Measurements from ENCODE around the gene ABHD16A. TPM values are rescaled to one million over a fixed set of nuclear protein-coding genes. Genes with fewer than 3 reads are reported as not detected.

Gene ABHD16A
- total RNA-seq, 1 experiment from 2014 or later = 47.2 TPM

GRCh38 chr6:31658158-31658688 is 44.9 kb downstream of the ABHD16A start:
- CTCF ChIA-PET = no interaction called here
- Histone ChIP-seq H3K27me3 (ENCODE audit: control insufficient read depth, insufficient read depth, low read length) (no peaks in the 10 kb centered on the region), H3K9me3 (ENCODE audit: control insufficient read depth, insufficient read depth, low read depth, low read length) (no peaks in the 10 kb centered on the region), H3K27ac (ENCODE audit: low read length) (no peak overlapping the region), H3K36me3 (ENCODE audit: control insufficient read depth, insufficient read depth, low read length) (no peaks in the 10 kb centered on the region; the same call in 1 of the 2 replicates), H3K4me3 (ENCODE audit: low read depth in 2 of 2, low read length in 2 of 2) (peak overlapping the region in 1 of 2 experiments; percentile 99; a peak in 2 of 4 replicates), H3K4me1 (ENCODE audit: control insufficient read depth, insufficient read depth, low read length) (peaks cover 24% of the 10 kb centered on the region)
- intact Hi-C loops (cut with micrococcal nuclease; ENCODE audit: unreplicated experiment) (no loop called here), in situ Hi-C loops (cut with HindIII; ENCODE audit: low pct_unique_long_range_greater_than_20kb, low sequenced_read_pairs) (no loop called here)
- TF ChIP-seq TCF7L2 (IDR thresholded peaks at IDR 0.05; ENCODE audit: low read depth, low read length) = no peak
- TF ChIP-seq SIN3A (IDR thresholded peaks at IDR 0.05; ENCODE audit: borderline replicate concordance, insufficient read depth, low read depth, low read length) = no peak
- TF ChIP-seq POLR2AphosphoS5 (IDR thresholded peaks at IDR 0.05; ENCODE audit: low read depth, low read length) = no peak
- no peak for TF ChIP-seq CTCF (IDR thresholded peaks at IDR 0.05)
- TF ChIP-seq, protein P1, sequence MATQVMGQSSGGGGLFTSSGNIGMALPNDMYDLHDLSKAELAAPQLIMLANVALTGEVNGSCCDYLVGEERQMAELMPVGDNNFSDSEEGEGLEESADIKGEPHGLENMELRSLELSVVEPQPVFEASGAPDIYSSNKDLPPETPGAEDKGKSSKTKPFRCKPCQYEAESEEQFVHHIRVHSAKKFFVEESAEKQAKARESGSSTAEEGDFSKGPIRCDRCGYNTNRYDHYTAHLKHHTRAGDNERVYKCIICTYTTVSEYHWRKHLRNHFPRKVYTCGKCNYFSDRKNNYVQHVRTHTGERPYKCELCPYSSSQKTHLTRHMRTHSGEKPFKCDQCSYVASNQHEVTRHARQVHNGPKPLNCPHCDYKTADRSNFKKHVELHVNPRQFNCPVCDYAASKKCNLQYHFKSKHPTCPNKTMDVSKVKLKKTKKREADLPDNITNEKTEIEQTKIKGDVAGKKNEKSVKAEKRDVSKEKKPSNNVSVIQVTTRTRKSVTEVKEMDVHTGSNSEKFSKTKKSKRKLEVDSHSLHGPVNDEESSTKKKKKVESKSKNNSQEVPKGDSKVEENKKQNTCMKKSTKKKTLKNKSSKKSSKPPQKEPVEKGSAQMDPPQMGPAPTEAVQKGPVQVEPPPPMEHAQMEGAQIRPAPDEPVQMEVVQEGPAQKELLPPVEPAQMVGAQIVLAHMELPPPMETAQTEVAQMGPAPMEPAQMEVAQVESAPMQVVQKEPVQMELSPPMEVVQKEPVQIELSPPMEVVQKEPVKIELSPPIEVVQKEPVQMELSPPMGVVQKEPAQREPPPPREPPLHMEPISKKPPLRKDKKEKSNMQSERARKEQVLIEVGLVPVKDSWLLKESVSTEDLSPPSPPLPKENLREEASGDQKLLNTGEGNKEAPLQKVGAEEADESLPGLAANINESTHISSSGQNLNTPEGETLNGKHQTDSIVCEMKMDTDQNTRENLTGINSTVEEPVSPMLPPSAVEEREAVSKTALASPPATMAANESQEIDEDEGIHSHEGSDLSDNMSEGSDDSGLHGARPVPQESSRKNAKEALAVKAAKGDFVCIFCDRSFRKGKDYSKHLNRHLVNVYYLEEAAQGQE (IDR thresholded peaks at IDR 0.05; ENCODE audit: insufficient read depth in 1 of 2, low read depth in 2 of 2, low read length in 1 of 2) = no peak
- POLR2A ChIA-PET = no interaction called here
- DNase-seq (ENCODE audit: low read depth, low spot score) = no peak
- no TSS peak for BruUV-seq (replicated peaks)
- ATAC-seq = no peak

GRCh38 chr6:31657406-31658157 is 45.5 kb downstream of the ABHD16A start:
- ATAC-seq (no peak), DNase-seq (ENCODE audit: low read depth, low spot score) (no peak)
- BruUV-seq (replicated peaks) = no TSS peak
- no peaks in the 10 kb centered on the region for H3K27me3 ChIP-seq (ENCODE audit: control insufficient read depth, insufficient read depth, low read length)
- TF ChIP-seq CTCF (IDR thresholded peaks at IDR 0.05) (no peak), TCF7L2 (IDR thresholded peaks at IDR 0.05; ENCODE audit: low read depth, low read length) (no peak), SIN3A (IDR thresholded peaks at IDR 0.05; ENCODE audit: borderline replicate concordance, insufficient read depth, low read depth, low read length) (no peak), POLR2AphosphoS5 (IDR thresholded peaks at IDR 0.05; ENCODE audit: low read depth, low read length) (no peak)
- TF ChIP-seq, protein P1 (IDR thresholded peaks at IDR 0.05; ENCODE audit: insufficient read depth in 1 of 2, low read depth in 2 of 2, low read length in 1 of 2) = no peak
- H3K9me3 ChIP-seq (ENCODE audit: control insufficient read depth, insufficient read depth, low read depth, low read length) = no peaks in the 10 kb centered on the region
- intact Hi-C loops (cut with micrococcal nuclease; ENCODE audit: unreplicated experiment) (no loop called here), in situ Hi-C loops (cut with HindIII; ENCODE audit: low pct_unique_long_range_greater_than_20kb, low sequenced_read_pairs) (no loop called here)
- H3K4me3 ChIP-seq (ENCODE audit: low read depth in 2 of 2, low read length in 2 of 2) = no peak overlapping the region
- peaks cover 24% of the 10 kb centered on the region for H3K4me1 ChIP-seq (ENCODE audit: control insufficient read depth, insufficient read depth, low read length)
- peak overlapping the region; percentile 23; the same call in 1 of the 2 replicates for H3K27ac ChIP-seq (ENCODE audit: low read length)
- H3K36me3 ChIP-seq (ENCODE audit: control insufficient read depth, insufficient read depth, low read length) = no peaks in the 10 kb centered on the region; the same call in 1 of the 2 replicates
- ChIA-PET CTCF (no interaction called here), POLR2A (interaction anchor here (0.8 kb wide), 1 partner anchor 117 kb away, joined by 4 read pairs; no protein-coding TSS in a partner anchor)

Measured in Panc1 (cell line).